HepG2 (cell line): ENCODE results near the gene TMEM95. TPM values are rescaled to one million over a fixed set of nuclear protein-coding genes. Genes with fewer than 3 reads are reported as not detected.

Experiments
- BCLAF1 ChIP-seq: fragments of 450-650 bp; IDR thresholded peaks from 2 replicates; pipeline ENCODE4 v1.6.1; 2017; ENCODE audit warnings: mild to moderate bottlenecking
- CREM ChIP-seq, 2 experiments: sonication (generic) in 1 of 2; formaldehyde crosslinking in 1 of 2; IDR thresholded peaks; 2 replicates each; pipeline versions ENCODE4 v1.4.0 to v1.6.1; 2016 to 2020; ENCODE audit warnings: antibody characterized with exemption in 1 of 2, mild to moderate bottlenecking in 1 of 2, missing genetic modification reagents in 1 of 2
- E2F5 ChIP-seq: sonication (generic); formaldehyde crosslinking; conservative IDR thresholded peaks from 2 replicates; pipeline ENCODE4 v1.4.0; 2020; ENCODE audit warnings: missing genetic modification reagents
- GATA4 ChIP-seq: sonication (generic); IDR thresholded peaks from 2 replicates; pipeline ENCODE4 v1.6.1; 2016; ENCODE audit warnings: antibody characterized with exemption, low read depth, borderline replicate concordance
- HDAC1 ChIP-seq: sonication (generic); formaldehyde crosslinking; IDR thresholded peaks from 2 replicates; pipeline ENCODE4 v1.5.1; 2020; ENCODE audit warnings: mild to moderate bottlenecking, missing genetic modification reagents
- HNRNPK ChIP-seq: fragments of 200-400 bp; formaldehyde crosslinking; IDR thresholded peaks from 2 replicates; pipeline ENCODE4 v1.6.1; 2018; ENCODE audit warnings: low read length, low read depth, moderate library complexity, mild to moderate bottlenecking; ENCODE audit not compliant: poor library complexity, severe bottlenecking
- MAFF ChIP-seq: IDR thresholded peaks from 2 replicates; pipeline ENCODE4 v1.6.1; 2011; ENCODE audit warnings: low read depth, low read length, improper control_type of control experiment
- MAZ ChIP-seq, 2 experiments: sonication (generic) in 1 of 2; formaldehyde crosslinking in 1 of 2; IDR thresholded peaks; 2 replicates each; pipeline versions ENCODE4 v1.5.0 to v1.6.1; 2012 to 2020; ENCODE audit warnings: low read depth in 2 of 2, mild to moderate bottlenecking in 2 of 2, borderline replicate concordance in 1 of 2, improper control_type of control experiment in 1 of 2, low read length in 1 of 2, missing genetic modification reagents in 1 of 2, moderate library complexity in 1 of 2
- PHF8 ChIP-seq: sonication (generic); formaldehyde crosslinking; IDR thresholded peaks from 2 replicates; pipeline ENCODE4 v1.5.0; 2020; ENCODE audit warnings: missing genetic modification reagents
- RFXANK ChIP-seq: IDR thresholded peaks from 2 replicates; pipeline ENCODE4 v1.6.1; 2016
- SMARCC2 ChIP-seq: fragments of 450-650 bp; IDR thresholded peaks from 2 replicates; pipeline ENCODE4 v1.6.1; 2017; ENCODE audit warnings: antibody characterized with exemption, mild to moderate bottlenecking
- TCF7 ChIP-seq: sonication (generic); IDR thresholded peaks from 2 replicates; pipeline ENCODE4 v1.6.1; 2016; ENCODE audit warnings: antibody characterized with exemption, low read depth
- ZIK1 ChIP-seq: sonication (generic); formaldehyde crosslinking; IDR thresholded peaks from 2 replicates; pipeline ENCODE4 v1.5.0; 2020; ENCODE audit warnings: mild to moderate bottlenecking, low read depth, missing genetic modification reagents, borderline replicate concordance
- ZNF136 ChIP-seq: sonication (generic); formaldehyde crosslinking; IDR thresholded peaks from 2 replicates; pipeline ENCODE4 v1.8.1; 2022; ENCODE audit warnings: low read depth, mild to moderate bottlenecking, moderate library complexity, missing genetic modification reagents
- ZNF782 ChIP-seq: sonication (generic); formaldehyde crosslinking; IDR thresholded peaks from 2 replicates; pipeline ENCODE4 v1.4.0; 2020; ENCODE audit warnings: missing genetic modification reagents, mild to moderate bottlenecking, borderline replicate concordance
- ZNF841 ChIP-seq: sonication (generic); formaldehyde crosslinking; IDR thresholded peaks from 2 replicates; pipeline ENCODE4 v1.8.1; 2023; ENCODE audit warnings: missing genetic modification reagents, borderline replicate concordance
- polyA plus RNA-seq, 8 experiments: library from polyadenylated mRNA; depleted of rRNA in 3 of 8; stranded (reverse) in 7 of 8; unstranded in 1 of 8; fragments of >200 nt; fragmentation: Illumina TruSeq in 4 of 8; extraction: Trizol in 4 of 8; gene quantifications; 2 replicates each; pipeline versions ENCODE4 v1.2.1 to v1.2.3, GENCODE V29; 2011 to 2016; ENCODE audit warnings: low read depth in 4 of 8, missing spikeins in 1 of 8, mixed read lengths in 1 of 8; ENCODE audit not compliant: insufficient read depth in 1 of 8
- total RNA-seq, 5 experiments: library from RNA; depleted of rRNA; stranded (reverse); fragments of >200 nt; fragmentation: Illumina TruSeq; extraction: Trizol; gene quantifications; 2 replicates each; pipeline ENCODE4 v1.2.3, GENCODE V29; 2016; ENCODE audit warnings: low read depth in 1 of 5
- TF ChIP-seq, protein P1 (sequence below): sonication (generic); formaldehyde crosslinking; IDR thresholded peaks from 2 replicates; pipeline ENCODE4 v1.5.1; 2020; ENCODE audit warnings: missing genetic modification reagents, mild to moderate bottlenecking, borderline replicate concordance
- TF ChIP-seq, protein P2 (sequence below): sonication (generic); formaldehyde crosslinking; IDR thresholded peaks from 2 replicates; pipeline ENCODE4 v1.4.0; 2020; ENCODE audit warnings: missing genetic modification reagents, borderline replicate concordance

The TMEM95 gene
- total and polyA plus RNA-seq, 2 of the 13 experiments (the other 11 are each of a cell fraction or from before 2014, with no cell fraction given), result not detected

- TF ChIP-seq ZNF136 (no peak), MAZ (IDR thresholded peaks at IDR 0.05; ENCODE audit: borderline replicate concordance, low read depth, low read length) (no peak), MAZ (CRISPR knock-in tag; IDR thresholded peaks at IDR 0.05; ENCODE audit: low read depth) (no peak), SMARCC2 (no peak), HNRNPK (no peak), ZIK1 (CRISPR knock-in tag) (no peak), ZNF782 (CRISPR knock-in tag) (no peak), CREM (IDR thresholded peaks at IDR 0.05) (no peak; the same call in 1 of the 2 replicates), CREM (CRISPR knock-in tag; IDR thresholded peaks at IDR 0.05) (no peak), PHF8 (CRISPR knock-in tag) (no peak; the same call in 1 of the 2 replicates), ZNF841 (CRISPR knock-in tag) (no peak), MAFF (no peak), RFXANK (CRISPR knock-in tag) (no peak), HDAC1 (no peak), TCF7 (no peak), E2F5 (CRISPR knock-in tag) (no peak), GATA4 (no peak), BCLAF1 (no peak)
- TF ChIP-seq, protein P1, sequence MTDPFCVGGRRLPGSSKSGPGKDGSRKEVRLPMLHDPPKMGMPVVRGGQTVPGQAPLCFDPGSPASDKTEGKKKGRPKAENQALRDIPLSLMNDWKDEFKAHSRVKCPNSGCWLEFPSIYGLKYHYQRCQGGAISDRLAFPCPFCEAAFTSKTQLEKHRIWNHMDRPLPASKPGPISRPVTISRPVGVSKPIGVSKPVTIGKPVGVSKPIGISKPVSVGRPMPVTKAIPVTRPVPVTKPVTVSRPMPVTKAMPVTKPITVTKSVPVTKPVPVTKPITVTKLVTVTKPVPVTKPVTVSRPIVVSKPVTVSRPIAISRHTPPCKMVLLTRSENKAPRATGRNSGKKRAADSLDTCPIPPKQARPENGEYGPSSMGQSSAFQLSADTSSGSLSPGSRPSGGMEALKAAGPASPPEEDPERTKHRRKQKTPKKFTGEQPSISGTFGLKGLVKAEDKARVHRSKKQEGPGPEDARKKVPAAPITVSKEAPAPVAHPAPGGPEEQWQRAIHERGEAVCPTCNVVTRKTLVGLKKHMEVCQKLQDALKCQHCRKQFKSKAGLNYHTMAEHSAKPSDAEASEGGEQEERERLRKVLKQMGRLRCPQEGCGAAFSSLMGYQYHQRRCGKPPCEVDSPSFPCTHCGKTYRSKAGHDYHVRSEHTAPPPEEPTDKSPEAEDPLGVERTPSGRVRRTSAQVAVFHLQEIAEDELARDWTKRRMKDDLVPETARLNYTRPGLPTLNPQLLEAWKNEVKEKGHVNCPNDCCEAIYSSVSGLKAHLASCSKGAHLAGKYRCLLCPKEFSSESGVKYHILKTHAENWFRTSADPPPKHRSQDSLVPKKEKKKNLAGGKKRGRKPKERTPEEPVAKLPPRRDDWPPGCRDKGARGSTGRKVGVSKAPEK (CRISPR knock-in tag), result no peak
- TF ChIP-seq, protein P2, sequence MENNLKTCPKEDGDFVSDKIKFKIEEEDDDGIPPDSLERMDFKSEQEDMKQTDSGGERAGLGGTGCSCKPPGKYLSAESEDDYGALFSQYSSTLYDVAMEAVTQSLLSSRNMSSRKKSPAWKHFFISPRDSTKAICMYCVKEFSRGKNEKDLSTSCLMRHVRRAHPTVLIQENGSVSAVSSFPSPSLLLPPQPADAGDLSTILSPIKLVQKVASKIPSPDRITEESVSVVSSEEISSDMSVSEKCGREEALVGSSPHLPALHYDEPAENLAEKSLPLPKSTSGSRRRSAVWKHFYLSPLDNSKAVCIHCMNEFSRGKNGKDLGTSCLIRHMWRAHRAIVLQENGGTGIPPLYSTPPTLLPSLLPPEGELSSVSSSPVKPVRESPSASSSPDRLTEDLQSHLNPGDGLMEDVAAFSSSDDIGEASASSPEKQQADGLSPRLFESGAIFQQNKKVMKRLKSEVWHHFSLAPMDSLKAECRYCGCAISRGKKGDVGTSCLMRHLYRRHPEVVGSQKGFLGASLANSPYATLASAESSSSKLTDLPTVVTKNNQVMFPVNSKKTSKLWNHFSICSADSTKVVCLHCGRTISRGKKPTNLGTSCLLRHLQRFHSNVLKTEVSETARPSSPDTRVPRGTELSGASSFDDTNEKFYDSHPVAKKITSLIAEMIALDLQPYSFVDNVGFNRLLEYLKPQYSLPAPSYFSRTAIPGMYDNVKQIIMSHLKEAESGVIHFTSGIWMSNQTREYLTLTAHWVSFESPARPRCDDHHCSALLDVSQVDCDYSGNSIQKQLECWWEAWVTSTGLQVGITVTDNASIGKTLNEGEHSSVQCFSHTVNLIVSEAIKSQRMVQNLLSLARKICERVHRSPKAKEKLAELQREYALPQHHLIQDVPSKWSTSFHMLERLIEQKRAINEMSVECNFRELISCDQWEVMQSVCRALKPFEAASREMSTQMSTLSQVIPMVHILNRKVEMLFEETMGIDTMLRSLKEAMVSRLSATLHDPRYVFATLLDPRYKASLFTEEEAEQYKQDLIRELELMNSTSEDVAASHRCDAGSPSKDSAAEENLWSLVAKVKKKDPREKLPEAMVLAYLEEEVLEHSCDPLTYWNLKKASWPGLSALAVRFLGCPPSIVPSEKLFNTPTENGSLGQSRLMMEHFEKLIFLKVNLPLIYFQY (CRISPR knock-in tag), result no peak
Measured at GRCh38 chr17:7403043-7403726, 48.2 kb downstream of the TMEM95 start (continued).
